Ovary (tissue), 3 donors: ENCODE measurements around the gene MUC2.

Source experiments
- EP300 ChIP-seq: sonication (generic); formaldehyde crosslinking; IDR thresholded peaks from one replicate; pipeline ENCODE4 v1.6.1; 2017; ENCODE audit warnings: antibody characterized with exemption
- POLR2A ChIP-seq: fragments of 450-650 bp; IDR thresholded peaks from one replicate; pipeline ENCODE4 v1.6.1; 2017; ENCODE audit warnings: antibody characterized with exemption, mild to moderate bottlenecking, moderate library complexity
- TF ChIP-seq, protein P1 (sequence below), 3 donors: fragments of 450-650 bp in 2 of 3; fragments of 200-600 bp in 1 of 3; IDR thresholded peaks; one replicate each; pipeline versions ENCODE4 v1.5.1 to v1.8.0; 2016 to 2022; ENCODE audit warnings: antibody characterized with exemption in 3 of 3, mild to moderate bottlenecking in 1 of 3
- donor health status: DM: no; HTN: no; CAD: no.

- TF ChIP-seq, protein P1, sequence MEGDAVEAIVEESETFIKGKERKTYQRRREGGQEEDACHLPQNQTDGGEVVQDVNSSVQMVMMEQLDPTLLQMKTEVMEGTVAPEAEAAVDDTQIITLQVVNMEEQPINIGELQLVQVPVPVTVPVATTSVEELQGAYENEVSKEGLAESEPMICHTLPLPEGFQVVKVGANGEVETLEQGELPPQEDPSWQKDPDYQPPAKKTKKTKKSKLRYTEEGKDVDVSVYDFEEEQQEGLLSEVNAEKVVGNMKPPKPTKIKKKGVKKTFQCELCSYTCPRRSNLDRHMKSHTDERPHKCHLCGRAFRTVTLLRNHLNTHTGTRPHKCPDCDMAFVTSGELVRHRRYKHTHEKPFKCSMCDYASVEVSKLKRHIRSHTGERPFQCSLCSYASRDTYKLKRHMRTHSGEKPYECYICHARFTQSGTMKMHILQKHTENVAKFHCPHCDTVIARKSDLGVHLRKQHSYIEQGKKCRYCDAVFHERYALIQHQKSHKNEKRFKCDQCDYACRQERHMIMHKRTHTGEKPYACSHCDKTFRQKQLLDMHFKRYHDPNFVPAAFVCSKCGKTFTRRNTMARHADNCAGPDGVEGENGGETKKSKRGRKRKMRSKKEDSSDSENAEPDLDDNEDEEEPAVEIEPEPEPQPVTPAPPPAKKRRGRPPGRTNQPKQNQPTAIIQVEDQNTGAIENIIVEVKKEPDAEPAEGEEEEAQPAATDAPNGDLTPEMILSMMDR (IDR thresholded peaks at IDR 0.05) = no peak
- TF ChIP-seq POLR2A (no peak), EP300 (no peak)
Measured at GRCh38 chr11:1073261-1073724, 1.4 kb upstream of the MUC2 start.
